NCI-H1436 (cell line): Measurements from ENCODE around the gene NHEJ1.
"Not testable (repeated sequence)": the region's sequence is repeated elsewhere in the genome, so short reads cannot be mapped to it uniquely, and the experiment has no call there.

Experiments
- DNase-seq: peaks from one replicate; lab custom pipeline; 2025; lab: John Stamatoyannopoulos, UW

NHEJ1 gene

GRCh38 chr2:219160186-219161017, at the start of gene NHEJ1:
TSS of gene NHEJ1 (minus strand) at chr2:219160815. CDS start at chr2:219158362, 2,453 bp downstream.
- peak; percentile 88 for DNase-seq

DNA sequence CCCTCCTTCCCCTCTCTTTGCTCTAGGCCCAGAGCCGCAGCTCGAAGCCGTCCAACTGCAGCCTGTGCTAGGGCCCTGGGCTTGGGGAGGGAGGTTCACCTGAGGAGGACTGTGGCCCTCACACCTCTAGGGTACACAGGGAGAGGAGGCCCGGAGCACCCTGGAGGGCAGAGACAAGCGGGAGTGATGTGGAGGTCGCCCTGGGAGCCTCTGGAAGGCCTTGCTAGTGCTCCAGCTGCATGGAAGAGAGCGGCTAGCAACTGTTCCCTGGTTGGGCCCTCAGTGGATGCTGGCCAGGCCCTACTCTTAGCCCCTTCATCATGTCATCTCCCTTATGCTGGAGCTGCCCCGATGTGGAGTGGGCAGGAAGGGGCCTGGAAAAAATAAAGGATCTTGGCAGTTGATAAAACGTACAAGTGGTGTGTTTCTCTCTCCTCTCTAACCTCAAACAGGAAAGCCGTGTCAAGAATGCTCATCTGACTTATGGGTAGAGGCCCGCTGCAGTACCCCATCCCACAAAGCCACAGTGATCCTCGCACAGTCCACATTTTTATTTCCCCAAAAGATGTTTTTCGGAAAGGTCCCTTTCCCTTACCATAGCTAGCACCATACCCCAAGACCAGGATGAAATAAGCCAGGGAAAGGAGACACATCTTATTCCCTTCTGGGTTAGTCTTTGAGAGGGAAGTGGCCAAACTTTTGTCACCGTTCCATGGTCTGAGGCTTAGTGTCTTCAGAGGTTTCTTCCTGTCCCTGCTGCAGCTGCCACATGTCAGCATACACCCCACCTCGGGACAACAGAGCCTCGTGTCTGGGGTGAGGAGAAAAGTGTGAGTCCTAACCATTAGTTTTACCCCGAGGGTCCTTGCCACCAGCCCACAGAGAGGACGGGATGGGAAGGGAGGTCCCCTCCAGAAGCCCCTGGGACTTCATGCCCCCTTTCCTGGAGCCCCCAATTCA, 48.9 kb upstream of the NHEJ1 start:
- no peak for DNase-seq

DNA sequence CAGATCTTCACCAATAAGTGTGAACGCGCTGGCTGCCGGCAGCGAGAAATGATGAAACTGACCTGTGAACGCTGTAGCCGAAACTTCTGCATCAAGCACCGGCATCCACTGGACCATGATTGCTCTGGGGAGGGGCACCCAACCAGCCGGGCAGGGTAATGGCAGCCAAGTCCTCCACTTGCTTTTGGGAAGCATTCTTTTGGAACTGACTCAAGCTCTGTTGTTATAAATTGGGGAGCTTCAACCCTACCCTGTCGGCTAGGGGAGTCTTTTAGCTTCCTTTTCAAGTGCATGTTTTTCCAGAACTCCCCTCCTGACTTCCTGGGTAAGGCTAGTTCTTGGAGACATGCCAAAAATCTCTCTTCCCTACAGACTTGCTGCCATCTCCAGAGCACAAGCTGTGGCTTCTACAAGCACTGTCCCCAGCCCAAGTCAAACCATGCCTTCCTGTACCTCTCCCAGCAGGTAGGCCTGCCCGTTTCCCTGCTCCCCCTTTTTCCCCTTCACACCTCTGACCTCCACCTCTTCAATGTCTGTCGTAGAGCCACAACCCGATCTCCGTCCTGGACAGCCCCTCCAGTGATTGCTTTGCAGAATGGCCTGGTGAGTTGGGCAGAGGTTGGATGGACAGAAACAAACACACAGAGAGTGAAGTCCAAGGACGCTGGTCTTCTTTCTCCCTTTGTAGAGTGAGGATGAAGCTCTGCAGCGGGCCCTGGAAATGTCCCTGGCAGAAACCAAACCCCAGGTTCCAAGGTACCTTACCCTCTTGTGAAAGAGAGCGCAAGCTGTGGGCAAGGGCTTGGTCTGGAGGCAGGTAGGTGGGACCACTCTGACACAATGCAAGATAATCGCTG, 47.5 kb upstream of the NHEJ1 start:
- no peak for DNase-seq

GRCh38 chr2:219207134-219207883, 46.7 kb upstream of the NHEJ1 start:
- no peak for DNase-seq

DNA sequence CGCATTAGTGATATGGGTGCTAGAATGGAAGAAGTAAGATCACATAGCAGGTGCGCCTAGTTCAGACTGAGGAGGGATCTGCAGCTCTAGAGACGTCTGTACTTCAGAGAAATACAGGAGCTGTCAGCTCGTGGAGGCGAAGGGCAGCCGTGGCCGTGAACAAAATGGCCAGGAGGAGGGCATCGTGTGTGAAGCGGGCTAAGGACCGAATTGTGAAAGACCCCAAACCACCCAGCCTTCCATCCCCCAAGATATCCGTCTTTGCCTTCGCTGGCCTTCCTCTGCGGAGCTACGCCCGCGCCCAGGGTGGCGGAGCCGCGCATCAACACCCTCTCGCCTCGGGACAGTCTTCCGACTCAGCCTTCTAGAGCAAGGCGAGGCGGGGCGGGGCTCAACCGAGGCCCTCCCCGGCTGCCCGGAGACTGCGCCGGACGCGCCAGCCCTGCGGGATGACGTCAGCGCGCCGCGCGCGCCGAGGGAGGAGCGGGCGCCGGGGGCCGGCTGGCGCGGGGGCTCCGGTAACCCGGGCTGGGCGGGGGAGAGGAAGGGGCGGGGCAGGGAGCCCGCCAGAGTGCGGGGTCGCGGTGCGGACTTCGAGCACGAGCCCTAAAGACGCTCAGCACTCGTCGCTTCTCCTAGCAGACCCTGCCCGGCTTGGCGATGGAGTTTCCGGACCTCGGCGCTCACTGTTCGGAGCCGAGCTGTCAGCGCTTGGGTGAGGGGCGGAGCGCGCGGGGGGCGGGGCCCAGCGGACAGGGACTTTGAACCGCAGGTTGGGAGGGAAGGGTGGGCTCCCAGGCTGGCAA, 45.9 kb upstream of the NHEJ1 start, which contains the start of gene ZFAND2B:
Gene ZFAND2B (plus strand): TSS at position 455 of the 806 bp plus-strand sequence. CDS start 206 bp downstream, at position 661.
- peak; percentile 91 for DNase-seq

GRCh38 chr2:219205981-219206327, 45.3 kb upstream of the NHEJ1 start:
- no peak for DNase-seq

GRCh38 chr2:219205165-219205538, 44.5 kb upstream of the NHEJ1 start:
- no peak for DNase-seq

GRCh38 chr2:219204425-219205164, 44.0 kb upstream of the NHEJ1 start:
- no peak for DNase-seq

DNA sequence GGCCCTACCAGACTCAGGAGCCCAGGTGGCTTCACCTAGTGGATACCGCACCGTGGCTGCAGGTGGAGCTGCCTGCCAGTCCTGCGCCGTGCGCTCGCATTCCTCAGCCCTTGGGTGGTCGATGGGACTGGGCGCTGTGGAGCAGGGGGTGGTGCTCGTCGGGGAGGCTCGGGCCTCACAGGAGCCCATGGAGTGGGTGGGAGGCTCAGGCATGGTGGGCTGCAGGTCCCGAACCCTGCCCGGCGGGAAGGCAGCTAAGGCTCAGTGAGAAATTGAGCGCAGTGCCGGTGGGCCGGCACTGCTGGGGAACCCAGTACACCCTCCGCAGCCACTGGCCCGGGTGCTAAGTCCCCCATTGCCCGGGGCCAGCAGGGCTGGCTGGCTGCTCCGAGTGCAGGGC, 40.7 kb upstream of the NHEJ1 start:
- DNase-seq, result not testable (repeated sequence)

GRCh38 chr2:219200502-219201326, 40.1 kb upstream of the NHEJ1 start:
- DNase-seq, result not testable (repeated sequence)

- DNase-seq, result no peak
Observed at GRCh38 chr2:219199470-219200211, 39.0 kb upstream of the NHEJ1 start.

DNA sequence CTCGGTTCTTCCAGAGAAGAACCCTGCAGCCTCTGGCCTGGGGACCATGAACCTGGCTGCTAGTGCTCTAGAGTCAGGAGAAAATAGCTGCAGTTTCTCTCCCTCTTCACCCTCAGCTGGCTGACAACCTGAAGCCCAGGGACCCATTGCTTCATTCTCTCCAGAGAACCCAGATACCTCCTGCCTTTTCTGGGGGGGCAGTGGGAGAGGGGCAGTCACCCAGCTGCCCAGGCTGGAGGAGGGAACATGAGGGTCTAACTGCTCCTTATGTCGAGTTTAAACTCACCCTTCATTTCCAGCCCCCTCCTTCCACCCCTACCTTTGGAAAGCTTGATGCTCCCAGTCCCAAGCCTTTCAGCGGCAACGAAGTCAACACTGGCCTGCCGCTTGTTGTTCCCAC, 38.4 kb upstream of the NHEJ1 start:
- no peak for DNase-seq

- DNase-seq, result no peak
Observed at GRCh38 chr2:219197388-219197787, 36.8 kb upstream of the NHEJ1 start.

GRCh38 chr2:219186754-219187456, 26.3 kb upstream of the NHEJ1 start:
- no peak for DNase-seq

GRCh38 chr2:219184121-219184520, 23.5 kb upstream of the NHEJ1 start:
- DNase-seq, result no peak

- no peak for DNase-seq
Observed at GRCh38 chr2:219183151-219183772, 22.6 kb upstream of the NHEJ1 start.
